ENCODE results near the gene CCDC51. TPM values are rescaled to one million over a fixed set of nuclear protein-coding genes. Genes with fewer than 3 reads are reported as not detected.
A peak's percentile ranks its signal among the peaks of the same experiment; 100 is the strongest.

CCDC51 gene
- total and polyA plus RNA-seq, 2 of the 13 experiments (the other 11 are each of a cell fraction or from before 2014, with no cell fraction given), result 18.1 to 29.4 TPM

GRCh38 chr3:48428572-48429316 lies 11.2 kb downstream of the CCDC51 start (continued):
- TF ChIP-seq ATF7 (IDR thresholded peaks at IDR 0.05) (no peak), ATF7 (CRISPR knock-in tag; IDR thresholded peaks at IDR 0.05) (no peak), KDM3A (CRISPR knock-in tag; IDR thresholded peaks at IDR 0.05; ENCODE audit: low read depth) (peak; percentile 69; the same call in 1 of the 2 replicates), ZBTB25 (CRISPR knock-in tag; IDR thresholded peaks at IDR 0.05) (no peak), ZNF34 (CRISPR knock-in tag; IDR thresholded peaks at IDR 0.05; ENCODE audit: borderline replicate concordance) (no peak), ZFP36 (IDR thresholded peaks at IDR 0.05; ENCODE audit: borderline replicate concordance, low read depth, low read length, partially characterized antibody) (no peak), CEBPB (IDR thresholded peaks at IDR 0.05; ENCODE audit: borderline replicate concordance, low read depth, low read length) (no peak), THAP8 (CRISPR knock-in tag; IDR thresholded peaks at IDR 0.05; ENCODE audit: borderline replicate concordance) (no peak), ZNF143 (CRISPR knock-in tag; IDR thresholded peaks at IDR 0.05) (peak; percentile 45; the same call in 1 of the 2 replicates), ZNF275 (CRISPR knock-in tag; IDR thresholded peaks at IDR 0.05; ENCODE audit: borderline replicate concordance) (no peak), ATM (IDR thresholded peaks at IDR 0.05; ENCODE audit: borderline replicate concordance) (no peak), DNMT3B (CRISPR knock-in tag; conservative IDR thresholded peaks at IDR 0.05) (no peak), ZNF660 (CRISPR knock-in tag; IDR thresholded peaks at IDR 0.05; ENCODE audit: borderline replicate concordance, low read depth) (no peak), NR0B2 (CRISPR knock-in tag; IDR thresholded peaks at IDR 0.05) (no peak), MED13 (CRISPR knock-in tag; IDR thresholded peaks at IDR 0.05) (0 out of 2 replicates have a peak, but pooled peaks have one; percentile 31), ZNF484 (CRISPR knock-in tag; IDR thresholded peaks at IDR 0.05; ENCODE audit: borderline replicate concordance, low read depth) (no peak), PHF8 (CRISPR knock-in tag; IDR thresholded peaks at IDR 0.05) (peak; percentile 12), MTA1 (CRISPR knock-in tag; IDR thresholded peaks at IDR 0.05; ENCODE audit: borderline replicate concordance) (0 out of 2 replicates have a peak, but pooled peaks have one; percentile 52), NR2F1 (CRISPR knock-in tag; IDR thresholded peaks at IDR 0.05) (peak; percentile 12 to 40; a peak in 1 of 4 replicates), ZHX1 (CRISPR knock-in tag; IDR thresholded peaks at IDR 0.05; ENCODE audit: low read depth) (no peak), ZNF383 (CRISPR knock-in tag; IDR thresholded peaks at IDR 0.05; ENCODE audit: borderline replicate concordance) (no peak), ZNF780A (CRISPR knock-in tag; IDR thresholded peaks at IDR 0.05) (no peak), SRF (IDR thresholded peaks at IDR 0.05; ENCODE audit: low read depth, low read length) (no peak), TAF15 (IDR thresholded peaks at IDR 0.05; ENCODE audit: low read depth, low read length, poor library complexity, severe bottlenecking) (no peak)

All from HepG2 (cell line).